HUES6 (cell line): ENCODE results near the gene ITPRID2.

Source experiments
- H3K27ac ChIP-seq: 2 replicates; pipeline ENCODE4 v1.7.0; 2013; ENCODE audit warnings: low read depth, mild to moderate bottlenecking, low read length, inconsistent platforms
- H3K27me3 ChIP-seq: 2 replicates; pipeline ENCODE4 v1.6.1; 2013; ENCODE audit warnings: low read length; ENCODE audit not compliant: control insufficient read depth, insufficient read depth
- H3K36me3 ChIP-seq: 2 replicates; pipeline ENCODE4 v1.6.1; 2013; ENCODE audit warnings: low read length; ENCODE audit not compliant: control insufficient read depth, insufficient read depth
- H3K4me1 ChIP-seq: 2 replicates; pipeline ENCODE4 v1.6.1; 2013; ENCODE audit warnings: low read length; ENCODE audit not compliant: control insufficient read depth, insufficient read depth
- H3K4me3 ChIP-seq: 2 replicates; pipeline ENCODE4 v1.5.1; 2013; ENCODE audit warnings: low read depth, low read length
- H3K9ac ChIP-seq: one replicate; pipeline ENCODE4 v1.6.1; 2013; ENCODE audit warnings: mild to moderate bottlenecking, low read length
- H3K9me3 ChIP-seq: 2 replicates; pipeline ENCODE4 v1.6.1; 2013; ENCODE audit warnings: low read depth, low read length; ENCODE audit not compliant: control insufficient read depth, insufficient read depth

ITPRID2 gene

DNA sequence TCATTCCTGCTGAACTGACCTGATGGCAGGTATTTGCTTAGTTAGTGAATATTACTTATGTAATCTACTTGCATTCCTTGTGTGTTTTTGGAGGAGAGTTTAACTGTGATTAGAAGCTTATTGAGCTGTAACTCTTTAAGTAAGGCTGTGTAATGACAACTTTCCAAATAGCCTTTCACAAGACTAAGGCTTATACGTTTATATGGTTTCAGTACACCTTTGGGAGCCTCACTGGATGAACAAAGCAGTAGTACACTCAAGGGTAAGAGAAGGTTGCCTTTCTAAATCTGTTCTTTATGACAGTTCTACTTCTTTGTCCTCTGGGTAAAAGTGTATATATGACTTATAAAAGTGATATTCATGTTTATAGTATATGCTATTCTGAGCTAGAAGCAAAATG, 4.3 kb downstream of the ITPRID2 start:
- Histone ChIP-seq H3K27me3 (peaks cover 9% of the 10 kb centered on the region; the same call in 1 of the 2 replicates), H3K4me3 (no peak overlapping the region), H3K9ac (no peak overlapping the region), H3K27ac (no peak overlapping the region), H3K4me1 (peaks cover 10% of the 10 kb centered on the region; the same call in 1 of the 2 replicates), H3K9me3 (no peaks in the 10 kb centered on the region), H3K36me3 (peaks cover 21% of the 10 kb centered on the region)

DNA sequence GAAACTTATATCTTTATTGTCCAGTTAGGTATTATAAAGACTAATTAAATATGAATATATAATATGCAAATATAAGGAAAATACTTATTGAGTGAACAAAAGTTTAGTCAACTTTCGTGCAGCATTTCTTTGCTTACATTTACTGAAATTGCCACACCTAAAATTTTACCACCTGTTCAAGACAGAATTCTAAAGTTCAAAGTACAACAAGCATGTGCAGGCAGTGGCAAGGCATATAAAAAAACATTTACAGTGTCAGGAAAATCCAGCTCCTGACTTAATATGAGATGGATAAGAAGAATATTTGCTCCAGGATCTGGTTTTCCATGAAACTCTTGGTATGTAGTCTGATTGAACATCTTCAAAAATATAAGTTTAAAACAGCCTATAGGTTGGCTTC, 4.8 kb downstream of the ITPRID2 start:
- Histone ChIP-seq H3K36me3 (peaks cover 26% of the 10 kb centered on the region), H3K27me3 (peaks cover 9% of the 10 kb centered on the region; the same call in 1 of the 2 replicates), H3K4me1 (peaks cover 5% of the 10 kb centered on the region; the same call in 1 of the 2 replicates), H3K9ac (no peak overlapping the region), H3K9me3 (no peaks in the 10 kb centered on the region), H3K4me3 (no peak overlapping the region), H3K27ac (no peak overlapping the region)

- H3K9me3 ChIP-seq, result no peaks in the 10 kb centered on the region
- no peak overlapping the region for H3K27ac ChIP-seq
- H3K27me3 ChIP-seq, result no peaks in the 10 kb centered on the region
- no peak overlapping the region for H3K9ac ChIP-seq
- H3K4me3 ChIP-seq, result no peak overlapping the region
- H3K4me1 ChIP-seq, result no peaks in the 10 kb centered on the region; the same call in 1 of the 2 replicates
- H3K36me3 ChIP-seq, result peaks cover 47% of the 10 kb centered on the region
Measured at GRCh38 chr2:181900007-181900651, 8.6 kb downstream of the ITPRID2 start.

GRCh38 chr2:181902625-181903024, 11.1 kb downstream of the ITPRID2 start:
- H3K36me3 ChIP-seq, result peaks cover 47% of the 10 kb centered on the region

DNA sequence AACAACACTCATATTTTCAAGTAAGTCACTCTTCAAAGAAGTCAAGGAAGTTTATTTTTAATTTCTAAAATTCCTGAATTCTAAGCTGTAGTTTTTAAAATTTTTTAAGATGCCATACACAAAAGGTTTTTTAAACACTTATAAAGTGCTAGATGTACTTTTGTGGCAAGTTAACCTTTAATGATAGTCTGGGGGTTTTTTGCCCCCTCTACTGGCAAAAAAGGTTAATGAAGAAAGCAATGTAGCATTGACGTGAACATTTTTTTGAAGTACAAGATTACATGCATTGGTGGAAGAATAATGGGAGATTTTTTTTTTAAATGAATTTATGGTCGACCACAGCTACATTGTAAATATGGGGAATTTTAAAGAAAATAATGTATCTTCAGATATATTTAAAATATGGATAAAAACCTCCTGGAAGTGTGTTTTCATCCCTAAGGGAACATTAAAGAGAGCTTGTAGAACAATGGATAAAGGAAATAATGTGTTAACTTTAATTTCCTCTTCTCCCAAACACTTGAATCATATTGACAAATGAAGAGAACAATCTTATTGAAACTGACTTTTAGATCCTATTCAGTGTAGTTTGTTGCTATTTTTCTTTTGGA, 12.6 kb downstream of the ITPRID2 start:
- H3K9ac ChIP-seq, result no peak overlapping the region
- H3K9me3 ChIP-seq, result no peaks in the 10 kb centered on the region
- no peaks in the 10 kb centered on the region for H3K27me3 ChIP-seq
- H3K27ac ChIP-seq, result no peak overlapping the region
- no peaks in the 10 kb centered on the region for H3K4me1 ChIP-seq
- no peak overlapping the region for H3K4me3 ChIP-seq
- peaks cover 39% of the 10 kb centered on the region for H3K36me3 ChIP-seq

More at GRCh38 chr2:181902625-181903024, 11.1 kb downstream of the ITPRID2 start:
- H3K9me3 ChIP-seq, result no peaks in the 10 kb centered on the region
- H3K4me1 ChIP-seq, result no peaks in the 10 kb centered on the region
- H3K4me3 ChIP-seq, result no peak overlapping the region
- H3K27ac ChIP-seq, result no peak overlapping the region
- H3K27me3 ChIP-seq, result no peaks in the 10 kb centered on the region
- H3K9ac ChIP-seq, result no peak overlapping the region

DNA sequence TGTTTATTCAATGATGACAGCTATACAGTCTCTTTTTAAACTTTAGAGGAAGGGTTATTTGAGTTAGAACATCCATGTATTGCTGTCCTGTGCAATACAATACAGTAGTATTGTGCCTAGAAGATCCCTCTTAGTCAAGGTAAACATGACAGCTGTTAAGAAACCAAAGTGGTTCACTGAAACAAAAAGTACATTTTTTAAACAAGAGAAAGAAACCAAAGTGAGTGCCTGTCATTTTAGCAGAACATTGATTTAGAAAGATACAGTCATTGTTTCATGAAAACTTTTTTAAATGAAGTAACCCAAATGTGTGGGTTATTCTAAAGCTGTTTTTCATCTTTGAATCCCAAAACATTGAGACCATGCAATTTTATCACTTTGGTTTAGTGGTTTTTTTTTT, 15.5 kb downstream of the ITPRID2 start:
- no peak overlapping the region for H3K9ac ChIP-seq
- no peaks in the 10 kb centered on the region for H3K9me3 ChIP-seq
- H3K4me1 ChIP-seq, result no peaks in the 10 kb centered on the region
- no peak overlapping the region for H3K4me3 ChIP-seq
- no peaks in the 10 kb centered on the region for H3K27me3 ChIP-seq
- H3K27ac ChIP-seq, result no peak overlapping the region
- H3K36me3 ChIP-seq, result peaks cover 24% of the 10 kb centered on the region

- Histone ChIP-seq H3K27me3 (no peaks in the 10 kb centered on the region), H3K9ac (no peak overlapping the region), H3K4me1 (no peaks in the 10 kb centered on the region), H3K9me3 (no peaks in the 10 kb centered on the region), H3K36me3 (peaks cover 18% of the 10 kb centered on the region), H3K27ac (no peak overlapping the region), H3K4me3 (no peak overlapping the region)
Measured at GRCh38 chr2:181907635-181908034, 16.1 kb downstream of the ITPRID2 start.

DNA sequence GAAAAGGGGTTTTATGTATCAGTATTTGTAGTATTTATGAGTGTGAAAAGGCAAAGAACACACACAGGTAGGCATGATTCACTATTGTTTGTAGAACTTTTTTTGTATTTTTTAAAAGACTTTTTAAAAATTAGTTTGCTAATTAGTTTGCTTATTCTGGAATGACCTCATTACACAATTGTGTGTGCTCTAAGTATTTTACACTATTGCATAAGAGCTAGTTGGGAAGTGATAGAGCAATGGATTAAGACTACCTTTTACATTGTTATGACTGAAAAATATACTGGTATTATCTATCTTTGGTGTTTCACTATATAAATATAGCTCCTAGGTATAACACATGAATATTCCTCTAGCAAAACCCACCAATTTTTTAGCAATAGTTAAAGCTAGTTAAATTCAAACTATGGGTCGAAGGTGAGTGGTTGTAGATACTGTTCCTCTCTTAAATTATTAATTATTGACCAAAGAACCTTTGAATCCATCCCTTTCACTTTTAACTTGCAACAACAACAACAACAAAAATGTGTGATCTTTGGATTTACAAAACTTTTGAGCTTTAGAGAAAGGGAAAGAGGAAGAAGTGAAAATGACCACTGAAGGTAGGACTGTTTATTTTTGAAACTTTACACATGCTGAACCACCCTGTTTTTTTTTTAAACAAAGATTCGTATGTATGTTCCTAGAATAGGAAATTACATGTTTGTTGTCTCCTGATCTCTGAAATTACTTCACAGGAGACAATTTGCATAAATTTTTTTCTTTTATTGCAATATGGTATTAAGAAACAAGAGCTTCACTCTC, 18.7 kb downstream of the ITPRID2 start:
- Histone ChIP-seq H3K9ac (no peak overlapping the region), H3K36me3 (peaks cover 22% of the 10 kb centered on the region), H3K9me3 (no peaks in the 10 kb centered on the region), H3K27ac (no peak overlapping the region), H3K27me3 (no peaks in the 10 kb centered on the region), H3K4me3 (no peak overlapping the region), H3K4me1 (no peaks in the 10 kb centered on the region)

DNA sequence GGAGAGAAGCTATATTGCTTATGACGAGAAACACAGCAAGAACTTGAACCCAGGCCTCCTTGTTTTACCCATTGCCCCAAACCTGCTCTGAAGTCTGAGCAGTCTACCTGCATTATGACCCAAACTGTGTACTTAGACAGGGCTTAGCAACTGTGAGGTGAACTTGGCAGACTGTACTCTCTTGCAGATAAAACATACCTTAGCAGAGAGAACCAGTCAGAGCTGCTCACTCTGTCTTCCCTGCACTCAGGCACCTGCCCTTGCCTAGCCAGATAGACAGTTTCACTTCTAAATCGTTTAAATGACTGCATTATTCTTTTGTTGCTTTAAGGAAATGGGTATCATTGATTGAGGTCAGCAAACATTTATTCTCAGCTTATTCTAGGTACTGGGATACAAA, 20.3 kb downstream of the ITPRID2 start:
- no peak overlapping the region for H3K27ac ChIP-seq

GRCh38 chr2:181915102-181915501, 23.6 kb downstream of the ITPRID2 start:
- H3K9ac ChIP-seq, result no peak overlapping the region
- H3K9me3 ChIP-seq, result no peaks in the 10 kb centered on the region
- no peaks in the 10 kb centered on the region for H3K27me3 ChIP-seq
- no peak overlapping the region for H3K27ac ChIP-seq
- H3K4me3 ChIP-seq, result no peak overlapping the region
- peaks cover 62% of the 10 kb centered on the region for H3K36me3 ChIP-seq
- H3K4me1 ChIP-seq, result no peaks in the 10 kb centered on the region

More for the DNA sequence above, 20.3 kb downstream of the ITPRID2 start:
- H3K9ac ChIP-seq, result no peak overlapping the region
- peaks cover 38% of the 10 kb centered on the region for H3K36me3 ChIP-seq
- H3K4me3 ChIP-seq, result no peak overlapping the region
- H3K27me3 ChIP-seq, result no peaks in the 10 kb centered on the region
- H3K9me3 ChIP-seq, result no peaks in the 10 kb centered on the region
- H3K4me1 ChIP-seq, result no peaks in the 10 kb centered on the region
